Tibial nerve (tissue), 3 donors: ENCODE data around the gene NOP16.

Experiments used
- EP300 ChIP-seq, 2 donors: sonication (generic); formaldehyde crosslinking; IDR thresholded peaks; one replicate each; pipeline ENCODE4 v1.6.1; 2017; ENCODE audit warnings: antibody characterized with exemption in 2 of 2, mild to moderate bottlenecking in 1 of 2
- POLR2A ChIP-seq, 2 donors: fragments of 450-650 bp; IDR thresholded peaks; one replicate each; pipeline ENCODE4 v1.6.1; 2017; ENCODE audit warnings: antibody characterized with exemption in 2 of 2, mild to moderate bottlenecking in 2 of 2, moderate library complexity in 2 of 2

- no peak for TF ChIP-seq POLR2A (IDR thresholded peaks at IDR 0.05)
- TF ChIP-seq EP300 (IDR thresholded peaks at IDR 0.05), result no peak
Measured at GRCh38 chr5:176436656-176437055, 48.3 kb upstream of the NOP16 start.
